ENCODE results near the gene FOXA2. TPM values are rescaled to one million over a fixed set of nuclear protein-coding genes. Genes with fewer than 3 reads are reported as not detected.

The FOXA2 gene
- total RNA-seq, 1 donor from 2014 or later, result 6.8 TPM

DNA sequence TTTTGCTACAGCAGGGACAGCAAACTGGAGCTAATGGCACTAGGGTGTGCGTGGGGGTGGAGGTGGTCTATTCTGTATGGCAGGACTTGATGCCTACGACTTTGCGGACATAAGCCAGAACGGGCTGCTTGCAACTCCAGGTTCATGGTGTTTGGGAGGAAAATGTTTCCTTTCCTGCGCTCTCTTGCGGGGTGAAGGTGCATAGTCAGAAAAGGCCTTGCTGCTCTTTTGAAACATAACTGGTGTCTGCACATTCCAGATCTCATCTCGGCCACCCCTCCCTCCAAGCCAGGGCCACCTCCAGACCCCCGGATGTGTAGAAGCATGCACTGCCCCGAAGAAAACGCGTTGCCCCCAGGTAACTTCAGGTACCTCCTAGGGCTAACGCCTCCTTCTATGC is 8.1 kb downstream of the FOXA2 start:
- TF ChIP-seq, protein P1, sequence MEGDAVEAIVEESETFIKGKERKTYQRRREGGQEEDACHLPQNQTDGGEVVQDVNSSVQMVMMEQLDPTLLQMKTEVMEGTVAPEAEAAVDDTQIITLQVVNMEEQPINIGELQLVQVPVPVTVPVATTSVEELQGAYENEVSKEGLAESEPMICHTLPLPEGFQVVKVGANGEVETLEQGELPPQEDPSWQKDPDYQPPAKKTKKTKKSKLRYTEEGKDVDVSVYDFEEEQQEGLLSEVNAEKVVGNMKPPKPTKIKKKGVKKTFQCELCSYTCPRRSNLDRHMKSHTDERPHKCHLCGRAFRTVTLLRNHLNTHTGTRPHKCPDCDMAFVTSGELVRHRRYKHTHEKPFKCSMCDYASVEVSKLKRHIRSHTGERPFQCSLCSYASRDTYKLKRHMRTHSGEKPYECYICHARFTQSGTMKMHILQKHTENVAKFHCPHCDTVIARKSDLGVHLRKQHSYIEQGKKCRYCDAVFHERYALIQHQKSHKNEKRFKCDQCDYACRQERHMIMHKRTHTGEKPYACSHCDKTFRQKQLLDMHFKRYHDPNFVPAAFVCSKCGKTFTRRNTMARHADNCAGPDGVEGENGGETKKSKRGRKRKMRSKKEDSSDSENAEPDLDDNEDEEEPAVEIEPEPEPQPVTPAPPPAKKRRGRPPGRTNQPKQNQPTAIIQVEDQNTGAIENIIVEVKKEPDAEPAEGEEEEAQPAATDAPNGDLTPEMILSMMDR (IDR thresholded peaks at IDR 0.05; ENCODE audit: insufficient read depth, low read length, severe bottlenecking), result no peak
- FAIRE-seq (no peak), DNase-seq (ENCODE audit: low read depth) (no peak)
- no peaks in the 10 kb centered on the region for H3K36me3 ChIP-seq (ENCODE audit: control insufficient read depth, insufficient read depth, low read length)
- H3K27me3 ChIP-seq (ENCODE audit: control insufficient read depth, insufficient read depth, low read length), result no peaks in the 10 kb centered on the region
- H3K4me3 ChIP-seq (ENCODE audit: low read depth, low read length), result no peak overlapping the region

DNA sequence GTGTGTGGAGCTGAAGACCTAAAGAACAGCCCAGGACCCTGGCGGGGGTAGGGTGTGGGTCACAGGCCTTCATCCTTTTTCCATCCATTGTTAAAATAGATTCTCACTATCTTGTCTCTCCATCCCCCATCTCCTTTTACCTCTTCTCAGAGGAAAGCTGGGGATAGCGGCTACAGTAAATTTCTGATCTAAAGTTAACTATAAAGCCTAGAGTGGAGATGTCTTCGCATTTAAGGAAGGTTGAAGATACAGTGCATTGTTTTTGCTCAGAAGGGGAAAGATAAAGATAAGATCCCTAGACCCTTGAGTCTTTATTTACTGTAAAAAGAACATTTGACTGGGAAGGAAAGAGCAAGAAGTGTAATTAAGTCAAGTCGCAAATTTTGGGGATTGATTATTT is 8.6 kb downstream of the FOXA2 start:
- Histone ChIP-seq H3K27me3 (ENCODE audit: control insufficient read depth, insufficient read depth, low read length) (no peaks in the 10 kb centered on the region), H3K36me3 (ENCODE audit: control insufficient read depth, insufficient read depth, low read length) (no peaks in the 10 kb centered on the region), H3K4me3 (ENCODE audit: low read depth, low read length) (no peak overlapping the region)
- FAIRE-seq (no peak), DNase-seq (ENCODE audit: low read depth) (no peak)
- TF ChIP-seq, protein P1 (IDR thresholded peaks at IDR 0.05; ENCODE audit: insufficient read depth, low read length, severe bottlenecking), result no peak

DNA sequence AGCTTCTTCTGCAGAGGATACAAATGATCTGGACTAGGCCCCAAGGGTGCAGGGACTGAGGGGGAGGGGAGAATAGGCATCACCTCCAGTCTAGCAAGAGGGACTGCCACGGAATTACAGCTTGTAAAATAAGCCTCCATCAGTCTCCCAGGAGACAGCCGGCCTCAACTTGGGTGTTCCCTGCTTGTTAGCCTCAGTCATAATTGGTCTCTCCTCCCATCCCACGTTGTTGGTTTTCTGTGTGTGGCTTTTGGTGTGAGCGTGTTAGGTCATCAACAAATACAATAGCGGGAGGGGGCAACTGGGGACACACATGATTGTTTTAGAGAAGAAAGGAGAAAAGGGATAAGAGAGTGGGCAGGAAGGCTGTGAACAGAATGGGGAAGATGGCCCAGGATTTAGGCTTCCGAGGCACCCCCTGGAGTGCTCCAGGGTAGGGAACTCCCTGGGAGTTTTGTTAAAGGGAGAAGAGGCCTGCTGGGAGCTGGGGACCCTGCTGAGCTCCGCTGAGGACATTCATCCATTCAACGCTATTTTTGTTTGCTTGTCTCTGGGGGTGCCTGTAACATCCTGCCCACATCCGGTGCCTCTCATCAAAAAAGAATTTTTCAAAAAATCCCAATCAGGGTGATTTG is 9.2 kb downstream of the FOXA2 start:
- DNase-seq (ENCODE audit: low read depth), result no peak
- Histone ChIP-seq H3K36me3 (ENCODE audit: control insufficient read depth, insufficient read depth, low read length) (no peaks in the 10 kb centered on the region), H3K27me3 (ENCODE audit: control insufficient read depth, insufficient read depth, low read length) (no peaks in the 10 kb centered on the region), H3K4me3 (ENCODE audit: low read depth, low read length) (no peak overlapping the region)
- TF ChIP-seq, protein P1 (IDR thresholded peaks at IDR 0.05; ENCODE audit: insufficient read depth, low read length, severe bottlenecking), result no peak
- FAIRE-seq, result no peak

GRCh38 chr20:22574545-22575086 is 9.8 kb downstream of the FOXA2 start:
- TF ChIP-seq, protein P1 (IDR thresholded peaks at IDR 0.05; ENCODE audit: insufficient read depth, low read length, severe bottlenecking), result no peak
- H3K36me3 ChIP-seq (ENCODE audit: control insufficient read depth, insufficient read depth, low read length), result no peaks in the 10 kb centered on the region
- H3K27me3 ChIP-seq (ENCODE audit: control insufficient read depth, insufficient read depth, low read length), result no peaks in the 10 kb centered on the region
- no peak for DNase-seq (ENCODE audit: low read depth)
- FAIRE-seq, result no peak
- no peak overlapping the region for H3K4me3 ChIP-seq (ENCODE audit: low read depth, low read length)

GRCh38 chr20:22572491-22572890 is 11.9 kb downstream of the FOXA2 start:
- TF ChIP-seq, protein P1 (IDR thresholded peaks at IDR 0.05; ENCODE audit: insufficient read depth, low read length, severe bottlenecking), result no peak

GRCh38 chr20:22572023-22572422 is 12.3 kb downstream of the FOXA2 start:
- H3K27me3 ChIP-seq (ENCODE audit: control insufficient read depth, insufficient read depth, low read length), result peaks cover 5% of the 10 kb centered on the region
- DNase-seq (ENCODE audit: low read depth) (no peak), FAIRE-seq (no peak)
- TF ChIP-seq, protein P1 (IDR thresholded peaks at IDR 0.05; ENCODE audit: insufficient read depth, low read length, severe bottlenecking), result no peak
- H3K36me3 ChIP-seq (ENCODE audit: control insufficient read depth, insufficient read depth, low read length), result no peaks in the 10 kb centered on the region
- no peak overlapping the region for H3K4me3 ChIP-seq (ENCODE audit: low read depth, low read length)

More at GRCh38 chr20:22572491-22572890, 11.9 kb downstream of the FOXA2 start:
- peaks cover 5% of the 10 kb centered on the region for H3K27me3 ChIP-seq (ENCODE audit: control insufficient read depth, insufficient read depth, low read length)
- DNase-seq (ENCODE audit: low read depth) (no peak), FAIRE-seq (no peak)
- no peak overlapping the region for H3K4me3 ChIP-seq (ENCODE audit: low read depth, low read length)
- no peaks in the 10 kb centered on the region for H3K36me3 ChIP-seq (ENCODE audit: control insufficient read depth, insufficient read depth, low read length)

Data from bronchial epithelial cell (primary cell).